Measurements from ENCODE around the gene DOCK2. TPM values are rescaled to one million over a fixed set of nuclear protein-coding genes. Genes with fewer than 3 reads are reported as not detected.

Gene DOCK2
- total and polyA plus RNA-seq, 2 donors (not counting 3 experiments of a cell fraction or from before 2014, with no cell fraction given) = 0.62 to 4.8 TPM

DNA sequence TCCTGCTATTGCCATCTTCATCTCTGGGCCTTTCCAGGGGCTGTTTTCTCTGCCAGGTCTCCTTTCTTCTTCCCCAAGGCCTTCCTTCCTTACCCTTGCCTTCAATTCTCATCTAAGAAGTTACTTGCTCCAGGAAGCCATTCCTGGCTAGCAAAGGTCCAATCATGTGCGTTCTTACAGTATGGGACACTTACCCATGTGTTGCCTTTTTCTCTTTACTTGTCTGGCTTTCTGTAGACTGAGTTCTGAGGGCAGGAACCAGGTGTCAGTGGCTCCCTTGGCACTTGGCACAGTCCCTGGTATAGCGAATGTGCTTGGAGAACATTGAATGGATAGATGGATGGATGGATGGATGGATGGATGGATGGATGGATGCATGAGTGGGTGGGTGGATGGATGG lies 478.9 kb downstream of the DOCK2 start:
- no peak for TF ChIP-seq MYC (IDR thresholded peaks at IDR 0.05; ENCODE audit: low read depth, low read length)
- no peak for TF ChIP-seq EZH2 (IDR thresholded peaks at IDR 0.05; ENCODE audit: borderline replicate concordance, low read depth, low read length, severe bottlenecking)
- no peak for TF ChIP-seq MAX (IDR thresholded peaks at IDR 0.05; ENCODE audit: insufficient read depth, insufficient read length)
- no peak for TF ChIP-seq JUN (IDR thresholded peaks at IDR 0.05; ENCODE audit: borderline replicate concordance, insufficient read depth, insufficient read length, low read depth)
- no peak for TF ChIP-seq POLR2AphosphoS5 (IDR thresholded peaks at IDR 0.05; ENCODE audit: insufficient read depth, low read depth, low read length)
- no peak for TF ChIP-seq GATA2 (IDR thresholded peaks at IDR 0.05; ENCODE audit: insufficient read depth, insufficient read length, low read depth, low read length)
- TF ChIP-seq POLR2A (IDR thresholded peaks at IDR 0.05; ENCODE audit: low read depth, low read length) = no peak
- TF ChIP-seq, protein P1, sequence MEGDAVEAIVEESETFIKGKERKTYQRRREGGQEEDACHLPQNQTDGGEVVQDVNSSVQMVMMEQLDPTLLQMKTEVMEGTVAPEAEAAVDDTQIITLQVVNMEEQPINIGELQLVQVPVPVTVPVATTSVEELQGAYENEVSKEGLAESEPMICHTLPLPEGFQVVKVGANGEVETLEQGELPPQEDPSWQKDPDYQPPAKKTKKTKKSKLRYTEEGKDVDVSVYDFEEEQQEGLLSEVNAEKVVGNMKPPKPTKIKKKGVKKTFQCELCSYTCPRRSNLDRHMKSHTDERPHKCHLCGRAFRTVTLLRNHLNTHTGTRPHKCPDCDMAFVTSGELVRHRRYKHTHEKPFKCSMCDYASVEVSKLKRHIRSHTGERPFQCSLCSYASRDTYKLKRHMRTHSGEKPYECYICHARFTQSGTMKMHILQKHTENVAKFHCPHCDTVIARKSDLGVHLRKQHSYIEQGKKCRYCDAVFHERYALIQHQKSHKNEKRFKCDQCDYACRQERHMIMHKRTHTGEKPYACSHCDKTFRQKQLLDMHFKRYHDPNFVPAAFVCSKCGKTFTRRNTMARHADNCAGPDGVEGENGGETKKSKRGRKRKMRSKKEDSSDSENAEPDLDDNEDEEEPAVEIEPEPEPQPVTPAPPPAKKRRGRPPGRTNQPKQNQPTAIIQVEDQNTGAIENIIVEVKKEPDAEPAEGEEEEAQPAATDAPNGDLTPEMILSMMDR (IDR thresholded peaks at IDR 0.05; ENCODE audit: extremely low read depth in 1 of 2, insufficient read depth in 1 of 2, low read depth in 1 of 2, low read length in 2 of 2) = no peak
- no peak for TF ChIP-seq FOS (IDR thresholded peaks at IDR 0.05; ENCODE audit: borderline replicate concordance, insufficient read depth, low read length)
- Histone ChIP-seq H3K4me1 (ENCODE audit: control insufficient read depth, extremely low read depth, insufficient read depth, low read length) (peaks cover under 1% of the 10 kb centered on the region), H3K9me3 (replicated peaks; ENCODE audit: control insufficient read depth, insufficient read depth, low read length) (no peaks in the 10 kb centered on the region), H3K9ac (replicated peaks; ENCODE audit: extremely low read depth, insufficient read depth, low read length) (no peak overlapping the region), H3K9me1 (replicated peaks; ENCODE audit: control insufficient read depth, extremely low read depth, insufficient read depth, low read length) (no peaks in the 10 kb centered on the region), H3K27me3 (ENCODE audit: control insufficient read depth in 2 of 2, insufficient read depth in 2 of 2, low read length in 2 of 2) (no peaks in the 10 kb centered on the region), H3K27ac (ENCODE audit: insufficient read depth, low read depth, low read length) (no peak overlapping the region), H3K79me2 (ENCODE audit: control insufficient read depth, insufficient read depth, low read length) (no peaks in the 10 kb centered on the region), H4K20me1 (replicated peaks; ENCODE audit: control insufficient read depth, extremely low read depth, insufficient read depth, low read length) (no peaks in the 10 kb centered on the region), H2AFZ (ENCODE audit: low read depth, low read length) (no peak overlapping the region), H3K4me3 (replicated peaks in 1 of 3; ENCODE audit: insufficient read depth in 1 of 3, low read depth in 1 of 3, low read length in 3 of 3) (no peak overlapping the region), H3K36me3 (ENCODE audit: control insufficient read depth in 2 of 2, extremely low read depth in 1 of 2, insufficient read depth in 2 of 2, low read length in 2 of 2) (no peaks in the 10 kb centered on the region), H3K4me2 (ENCODE audit: insufficient read depth, low read length) (no peak overlapping the region)
- no peak for FAIRE-seq
- ChIA-PET POLR2A (no interaction called here), CTCF (interaction anchor here (1.2 to 1.4 kb wide), 2 partner anchors 35 to 136 kb away, joined by 3 to 4 read pairs; partner anchors contain the start of gene INSYN2B)
- dilution Hi-C loops (cut with MboI; ENCODE audit: extremely low pct_ligation_motif_present, low sequenced_read_pairs) = no loop called here
- DNase-seq (ENCODE audit: low read depth, low spot score) = no peak
- intact Hi-C loops (cut with micrococcal nuclease) = no loop called here
- BruUV-seq (replicated peaks) = no TSS peak
